HUDEP-2 (cell line): Measurements from ENCODE around the gene USF2.

Source experiments
- DNase-seq, 76 experiments: peaks; one replicate each; lab custom pipeline; 2025; ENCODE audit not compliant: unreplicated experiment in 76 of 76; lab: John Stamatoyannopoulos, UW

The USF2 gene

DNA sequence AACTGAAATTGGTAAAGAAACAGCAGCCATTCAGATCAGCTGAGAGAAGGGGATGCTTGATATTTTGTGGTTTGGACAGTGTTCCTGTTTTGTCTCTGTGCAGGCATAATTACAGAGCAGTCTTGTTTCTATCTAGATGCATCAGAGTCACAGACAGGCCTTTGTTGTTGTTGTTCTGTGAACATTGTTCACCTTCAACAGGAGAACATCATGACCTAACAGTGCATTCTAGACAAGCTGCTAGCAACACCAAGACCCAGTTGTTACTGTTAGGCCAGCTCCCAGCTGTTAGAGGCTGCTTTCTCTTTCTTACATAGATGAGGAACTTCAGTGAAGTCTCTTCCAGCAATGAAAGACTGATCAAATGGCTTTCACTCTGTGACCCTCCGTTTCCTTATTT lies 28.4 kb upstream of the USF2 start:
- no peak for DNase-seq

DNA sequence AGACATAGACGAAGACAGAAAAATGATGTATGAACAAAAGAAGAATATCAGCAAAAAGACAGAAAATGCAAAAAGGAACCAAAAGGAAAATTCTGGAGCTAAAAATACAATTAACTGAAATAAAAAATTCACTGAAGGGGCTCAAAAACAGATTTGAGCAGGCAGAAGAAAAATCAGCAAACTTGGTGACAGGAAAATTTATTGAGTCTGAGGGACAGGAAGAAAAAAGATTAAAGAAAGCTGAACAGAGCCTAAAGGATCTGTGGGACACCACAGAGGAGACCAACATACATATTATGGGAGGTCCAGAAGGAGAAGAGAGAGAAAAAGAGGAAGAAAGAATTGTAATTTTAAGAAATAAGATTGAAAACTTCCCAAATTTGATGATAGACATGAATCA lies 27.3 kb upstream of the USF2 start:
- no peak for DNase-seq

DNA sequence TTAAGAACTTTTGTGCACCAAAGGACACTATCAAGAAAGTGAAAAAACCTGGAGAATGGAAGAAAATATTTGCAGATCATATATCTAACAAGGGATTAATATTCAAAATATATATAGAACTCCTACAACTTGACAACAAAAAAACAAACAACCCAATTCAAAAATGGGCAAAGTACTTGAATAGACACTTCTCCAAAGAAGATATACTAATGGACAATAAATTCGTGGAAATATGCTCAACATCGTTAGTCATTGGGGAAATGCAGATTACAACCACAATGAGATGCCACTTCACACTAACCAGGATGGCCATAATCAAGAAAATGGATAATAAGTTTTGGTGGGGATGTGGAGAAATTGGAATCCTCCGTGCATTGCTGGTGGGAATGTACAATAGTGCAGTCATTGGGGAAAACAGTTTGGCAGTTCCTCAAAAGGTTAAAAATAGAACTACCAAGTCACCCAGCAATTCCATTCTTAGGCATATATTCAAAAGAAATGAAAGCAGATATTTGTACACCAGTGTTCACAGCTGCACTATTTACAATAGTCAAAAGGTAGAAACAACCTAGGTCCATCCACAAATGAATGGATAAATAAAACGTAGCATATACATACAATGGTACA lies 22.2 kb upstream of the USF2 start:
- DNase-seq, result no peak

DNA sequence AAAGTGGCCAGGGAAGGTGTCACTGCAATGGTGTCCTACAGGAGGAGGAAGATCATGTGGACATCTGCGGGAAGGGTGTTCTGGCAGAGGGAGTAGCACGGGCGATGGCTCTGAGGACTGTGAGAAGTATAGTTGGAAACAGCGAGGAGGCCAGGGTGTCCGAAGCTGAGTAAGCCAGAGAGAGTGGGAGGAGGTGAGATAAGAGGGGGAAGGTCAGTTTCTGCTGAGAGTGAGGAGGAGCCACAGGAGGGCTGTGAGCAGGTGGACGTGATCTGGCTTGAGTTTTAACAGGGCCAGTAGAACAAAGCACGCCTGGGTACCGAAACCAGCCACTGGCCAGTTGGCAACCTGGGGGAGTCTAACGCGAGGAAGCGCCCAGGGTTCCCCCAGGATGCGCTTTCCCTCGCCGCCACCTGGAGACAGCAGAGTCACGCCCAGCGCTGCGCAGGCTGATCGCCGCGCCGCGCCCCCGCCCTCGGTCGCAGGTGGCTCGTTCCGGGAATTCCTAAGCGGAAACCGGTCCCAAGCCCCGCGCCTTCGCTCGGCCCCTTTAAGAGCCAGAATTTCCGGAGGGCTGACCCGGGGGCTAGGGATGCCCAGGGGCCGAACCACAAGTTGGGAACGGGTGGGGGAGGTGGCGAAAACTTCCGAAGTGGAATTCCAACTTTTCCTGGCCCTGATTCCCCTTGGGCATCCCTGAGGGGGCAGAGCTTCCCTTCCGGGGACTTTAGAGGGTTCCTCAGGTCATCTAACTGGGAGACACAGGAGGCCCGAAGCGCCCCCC lies 21.0 kb upstream of the USF2 start:
- DNase-seq, result no peak

DNA sequence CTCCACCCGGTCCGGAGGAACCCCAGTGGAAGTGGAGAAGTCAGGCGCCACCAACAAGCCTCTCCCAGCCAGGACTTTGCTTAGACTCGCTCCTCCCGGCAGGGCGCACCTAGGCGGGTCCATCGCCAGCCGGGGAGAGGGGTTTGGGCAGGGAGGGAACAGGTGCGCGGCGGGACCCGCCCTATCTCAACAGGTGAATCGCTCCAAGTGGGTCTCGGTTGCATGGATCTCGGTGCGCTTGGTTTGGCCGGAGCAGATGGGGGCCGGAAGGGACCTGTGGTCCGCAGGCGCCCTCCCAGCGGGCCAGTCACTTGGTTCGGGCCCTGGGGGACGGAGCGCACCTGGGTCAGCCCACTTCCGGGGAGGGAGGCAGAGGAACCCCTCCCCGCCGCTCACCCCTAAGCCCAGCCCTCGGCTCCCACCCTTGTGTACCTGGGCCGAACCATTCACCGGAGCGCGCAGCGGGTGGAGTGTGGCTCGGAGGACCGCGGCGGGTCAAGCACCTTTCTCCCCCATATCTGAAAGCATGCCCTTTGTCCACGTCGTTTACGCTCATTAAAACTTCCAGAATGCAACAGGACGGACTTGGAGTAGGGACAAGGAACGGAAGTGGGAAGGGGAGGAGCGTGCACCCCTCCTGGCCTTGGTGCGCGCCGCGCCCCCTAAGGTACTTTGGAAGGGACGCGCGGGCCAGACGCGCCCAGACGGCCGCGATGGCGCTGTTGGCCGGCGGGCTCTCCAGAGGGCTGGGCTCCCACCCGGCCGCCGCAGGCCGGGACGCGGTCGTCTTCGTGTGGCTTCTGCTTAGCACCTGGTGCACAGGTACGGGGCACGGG lies 20.2 kb upstream of the USF2 start, which contains the start of gene LSR:
Gene LSR, plus strand, starts transcription at position 693 of the 836 bp plus-strand sequence. Its CDS starts 21 bp downstream, at position 714.
- no peak for DNase-seq

DNA sequence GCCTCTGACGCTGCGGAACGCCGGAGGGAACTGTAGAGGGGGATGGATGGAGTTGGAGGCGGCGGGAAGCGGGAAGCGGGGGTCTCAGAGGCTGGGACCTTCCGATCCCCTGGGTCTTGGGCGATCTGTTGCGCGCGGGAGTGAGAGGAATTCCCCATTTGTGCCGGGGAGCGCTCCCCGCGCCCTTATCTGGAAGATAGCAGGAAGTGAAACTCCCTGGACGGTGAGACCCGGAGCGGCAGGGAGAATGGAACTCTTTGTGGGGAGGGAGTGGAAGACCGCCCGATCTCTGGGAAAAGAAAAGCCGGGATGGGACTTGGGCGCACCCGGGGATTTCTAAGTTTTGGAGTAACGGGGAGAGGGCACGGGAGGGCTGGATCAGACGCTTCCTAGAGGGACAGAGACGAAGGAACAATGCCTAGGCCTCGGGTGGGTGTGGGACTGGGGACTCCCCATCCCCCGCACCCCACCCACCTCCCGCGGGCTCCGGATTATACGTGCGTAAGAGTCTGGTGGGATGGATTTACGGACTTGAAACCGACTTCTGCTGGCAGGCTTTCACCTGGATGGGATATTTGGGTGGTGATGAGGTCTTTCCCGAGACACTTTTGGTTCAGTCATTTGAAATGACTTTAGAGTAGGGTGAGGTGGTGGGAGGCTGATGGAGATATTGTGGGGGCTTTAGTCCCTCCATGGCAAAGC lies 19.5 kb upstream of the USF2 start:
- no peak for DNase-seq

DNA sequence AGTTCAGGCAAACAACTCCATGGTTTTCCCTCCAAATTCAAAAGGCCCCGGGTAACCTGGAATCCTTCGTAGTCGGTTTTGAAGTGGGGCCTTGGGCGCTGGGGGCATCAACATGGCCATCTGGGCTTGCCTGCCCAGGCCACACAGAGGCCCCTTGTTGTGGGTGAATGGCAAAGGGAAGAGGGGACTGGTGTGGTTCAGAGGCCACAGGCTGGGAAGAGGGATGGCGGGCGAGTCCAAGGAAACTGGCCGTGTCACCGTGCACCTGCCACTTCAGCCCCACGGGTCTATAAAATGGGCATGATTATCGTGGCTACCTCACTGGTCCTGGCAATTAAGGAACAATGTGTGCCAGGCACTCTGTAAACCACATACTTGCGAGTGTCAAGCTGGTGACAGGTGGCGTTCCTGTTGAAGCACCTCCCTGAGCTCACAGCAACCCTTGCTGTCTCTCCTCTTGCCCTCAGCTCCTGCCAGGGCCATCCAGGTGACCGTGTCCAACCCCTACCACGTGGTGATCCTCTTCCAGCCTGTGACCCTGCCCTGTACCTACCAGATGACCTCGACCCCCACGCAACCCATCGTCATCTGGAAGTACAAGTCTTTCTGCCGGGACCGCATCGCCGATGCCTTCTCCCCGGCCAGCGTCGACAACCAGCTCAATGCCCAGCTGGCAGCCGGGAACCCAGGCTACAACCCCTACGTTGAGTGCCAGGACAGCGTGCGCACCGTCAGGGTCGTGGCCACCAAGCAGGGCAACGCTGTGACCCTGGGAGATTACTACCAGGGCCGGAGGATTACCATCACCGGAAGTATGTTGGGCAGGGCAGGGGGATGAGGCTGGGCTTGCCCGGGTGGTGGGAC lies 18.7 kb upstream of the USF2 start:
- no peak for DNase-seq

DNA sequence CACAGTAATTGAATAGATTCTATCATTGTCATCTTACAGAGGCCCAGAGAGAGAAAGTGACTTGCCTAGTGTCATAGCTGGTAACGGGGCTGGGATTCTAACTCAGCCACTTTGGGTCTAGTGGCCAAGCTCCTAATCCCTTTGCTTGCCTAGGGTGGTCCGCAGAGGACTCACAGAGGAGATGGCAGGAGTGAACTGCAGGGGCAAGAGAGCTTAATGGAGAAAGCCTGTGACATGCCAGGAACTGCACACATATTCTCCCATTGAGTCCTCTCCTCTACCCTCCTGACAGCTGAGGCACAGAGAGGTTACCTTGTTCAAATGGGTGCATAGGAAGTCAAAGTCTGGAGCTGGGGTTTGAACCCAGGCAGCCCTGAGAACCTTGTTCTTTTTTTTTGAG lies 17.3 kb upstream of the USF2 start:
- DNase-seq, result no peak

DNA sequence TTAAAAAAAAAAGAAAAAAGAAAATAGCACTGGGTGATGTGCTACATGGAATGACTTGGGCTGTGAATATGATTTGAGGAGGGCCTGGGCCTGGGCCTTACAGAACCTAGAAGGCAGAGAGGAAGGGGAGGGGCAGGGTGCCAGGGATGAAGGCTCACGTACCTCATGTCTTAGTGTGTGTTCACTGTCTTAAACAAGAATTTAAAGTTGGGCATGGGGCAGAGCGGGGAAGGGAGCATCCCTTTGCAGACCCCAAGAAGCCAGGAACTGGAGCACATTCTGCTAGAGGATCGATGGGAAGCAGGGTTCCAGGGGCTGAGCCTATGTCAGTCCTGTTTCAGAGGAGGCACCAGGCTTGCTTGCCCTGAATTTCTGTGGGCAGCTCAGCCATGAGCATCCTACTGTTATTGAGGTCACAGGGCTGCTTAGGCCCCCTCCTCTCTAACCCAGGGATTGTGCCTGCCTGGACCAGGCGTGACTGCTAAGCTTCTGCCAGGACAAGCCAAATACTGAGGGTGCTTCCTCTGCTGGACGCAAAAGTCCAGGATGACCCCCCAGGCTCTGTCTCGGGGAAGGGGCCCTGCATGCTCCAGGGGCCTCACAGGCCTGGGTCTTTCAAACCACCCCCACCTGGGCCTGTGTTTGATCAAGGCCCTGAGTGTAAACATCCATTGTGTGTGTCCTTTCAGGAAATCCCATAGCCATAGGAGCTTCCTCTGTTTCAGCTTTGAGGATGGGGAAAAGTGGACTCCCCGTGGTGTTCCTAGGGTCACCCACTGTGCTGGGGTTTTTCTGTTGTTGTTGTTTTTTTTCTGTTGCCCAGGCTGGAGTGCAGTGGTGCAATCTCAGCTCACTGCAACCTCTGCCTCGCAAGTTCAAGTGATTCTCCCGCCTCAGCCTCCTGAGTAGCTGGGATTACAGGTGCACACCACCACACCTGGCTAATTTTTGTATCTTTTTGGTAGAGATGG lies 15.2 kb upstream of the USF2 start:
- no peak for DNase-seq

DNA sequence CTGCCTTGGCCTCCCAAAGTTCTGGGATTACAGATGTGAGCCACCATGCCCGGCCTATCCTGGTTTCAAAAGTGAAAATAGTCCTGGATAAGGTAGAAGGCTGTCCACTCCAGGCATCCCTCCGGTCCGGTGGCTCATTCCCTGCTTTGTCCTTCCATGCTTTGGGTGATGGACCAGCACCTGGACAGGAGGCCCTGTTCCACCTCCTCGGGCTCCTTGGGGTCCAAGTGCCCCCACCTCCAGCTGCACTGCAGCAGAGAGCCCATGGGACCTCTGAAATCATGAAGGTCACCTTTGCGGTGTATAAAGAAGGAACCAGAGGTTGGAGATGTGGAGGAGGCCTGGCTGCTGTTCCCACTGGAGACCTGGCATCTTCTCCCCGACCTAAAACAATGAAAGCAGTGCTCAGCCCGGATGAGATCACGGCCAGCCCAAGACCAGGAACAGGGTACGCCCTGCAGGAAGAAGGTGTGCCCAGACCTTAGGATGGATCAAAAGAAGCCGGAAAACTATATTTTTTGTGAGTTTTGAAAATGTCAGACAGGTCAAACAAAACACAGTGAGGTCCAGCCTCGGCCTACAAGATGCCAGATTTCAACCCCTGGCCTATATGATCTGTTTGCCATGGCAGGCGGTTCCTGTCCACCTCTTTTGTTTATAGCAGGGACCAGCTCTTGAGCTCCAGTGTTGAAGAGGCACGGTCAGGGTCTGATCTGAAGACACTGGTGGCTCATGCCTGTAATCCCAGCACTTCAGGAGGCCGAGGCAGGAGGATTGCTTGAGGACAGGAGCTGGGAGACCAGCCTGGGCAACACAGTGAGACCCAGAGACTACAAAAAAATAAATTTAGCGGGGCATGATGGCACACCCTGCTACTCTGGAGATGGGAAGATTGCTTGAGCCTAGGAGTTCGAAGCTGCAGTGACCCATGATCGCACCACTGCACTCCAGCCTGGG lies 14.1 kb upstream of the USF2 start:
- no peak for DNase-seq

DNA sequence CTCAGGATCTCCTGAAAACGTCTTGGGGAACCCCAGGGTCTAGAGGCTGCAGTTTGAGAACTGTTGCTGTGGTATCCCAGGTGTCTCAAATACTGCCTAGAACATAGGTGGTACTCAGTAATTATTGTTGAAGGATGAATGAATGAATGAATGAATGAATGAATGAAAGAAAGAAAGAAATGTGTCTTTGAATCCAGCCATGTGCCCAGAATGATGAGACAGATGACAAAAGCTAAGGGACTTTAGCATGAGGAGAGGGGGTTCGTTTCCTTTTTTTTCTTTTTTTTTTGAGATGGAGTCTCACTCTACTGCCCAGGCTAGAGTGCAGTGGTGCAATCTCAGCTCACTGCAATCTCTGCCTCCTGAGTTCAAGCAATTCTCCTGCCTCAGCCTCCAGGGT lies 12.2 kb upstream of the USF2 start:
- DNase-seq, result no peak

DNA sequence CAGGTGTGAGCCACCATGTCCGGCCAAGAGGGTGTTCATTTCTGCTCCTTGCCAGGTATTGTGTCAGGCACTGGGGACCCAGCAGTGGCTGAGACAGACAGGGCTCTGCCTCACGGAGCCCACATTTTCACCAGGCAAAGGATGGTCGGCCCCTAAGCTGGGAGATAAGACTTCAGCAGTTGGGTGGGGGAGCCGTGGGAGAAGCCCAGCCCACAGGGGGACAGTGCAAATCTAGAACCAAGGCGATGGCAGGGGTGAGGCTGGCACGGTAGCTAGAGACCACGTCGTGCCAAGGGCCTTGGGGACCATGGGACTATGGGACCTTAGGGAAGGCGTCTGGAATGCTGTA lies 11.7 kb upstream of the USF2 start:
- no peak for DNase-seq

DNA sequence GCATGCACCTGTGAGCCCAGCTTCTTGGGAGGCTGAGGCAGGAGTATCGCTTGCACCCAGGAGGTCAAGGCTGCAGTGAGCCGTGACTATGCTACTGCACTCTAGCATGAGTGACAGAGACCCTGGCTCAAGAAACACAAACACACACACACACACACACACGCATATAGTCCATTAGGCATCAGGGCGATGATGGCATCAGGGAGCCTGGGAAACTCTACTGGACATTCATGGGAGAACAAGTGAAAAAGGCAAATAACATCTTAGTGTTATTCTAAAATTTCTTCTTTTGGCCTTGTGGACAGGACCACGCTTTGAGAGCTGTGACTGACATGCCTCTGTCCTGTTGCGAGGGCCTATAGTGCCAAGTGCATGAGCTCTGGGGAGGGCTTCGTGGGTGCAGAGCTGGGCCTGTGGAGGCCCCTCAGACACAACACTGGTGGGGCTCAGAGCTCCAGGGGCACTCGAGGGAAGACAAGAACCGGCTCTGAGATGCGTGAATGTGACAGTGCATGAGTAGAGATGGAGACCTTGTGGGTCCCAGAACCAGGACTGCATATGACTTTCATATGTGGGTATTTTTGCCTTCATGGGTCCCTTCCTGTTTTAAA lies 8.0 kb upstream of the USF2 start:
- no peak for DNase-seq

DNA sequence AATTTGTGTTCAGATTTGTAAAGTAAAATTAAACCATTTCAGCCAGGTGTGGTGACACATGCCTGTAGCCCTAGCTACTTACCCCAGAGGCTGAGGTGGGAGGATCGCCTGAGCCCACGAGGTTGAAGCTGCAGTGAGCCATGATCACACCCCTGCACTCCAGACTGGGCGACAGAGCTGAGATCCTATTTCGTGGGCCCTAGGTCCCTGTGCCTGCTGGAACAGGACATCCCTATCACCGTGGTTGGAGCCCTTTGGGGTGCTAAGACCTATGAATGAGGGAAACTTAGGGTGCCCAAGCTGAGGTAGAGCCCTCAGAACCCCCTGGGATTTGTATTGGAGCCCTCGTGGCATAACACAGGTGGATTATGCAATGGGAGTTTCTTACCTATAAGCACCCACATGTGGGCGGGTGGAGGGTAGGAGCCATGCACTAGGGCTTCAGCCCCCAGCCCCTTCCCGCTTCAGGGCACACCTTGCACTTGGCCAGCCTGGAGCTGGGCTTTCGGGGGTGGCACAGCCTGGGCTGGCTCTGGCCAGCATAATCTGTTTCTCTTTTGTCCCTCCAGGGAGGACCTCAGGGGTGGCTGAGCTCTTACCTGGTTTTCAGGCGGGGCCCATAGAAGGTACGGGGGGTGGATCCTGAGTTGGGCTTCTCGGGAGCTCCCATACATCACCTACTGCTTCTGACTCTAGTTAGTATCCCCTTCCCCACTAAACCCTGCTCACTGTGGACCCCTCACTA lies 7.2 kb upstream of the USF2 start:
- DNase-seq, result no peak

DNA sequence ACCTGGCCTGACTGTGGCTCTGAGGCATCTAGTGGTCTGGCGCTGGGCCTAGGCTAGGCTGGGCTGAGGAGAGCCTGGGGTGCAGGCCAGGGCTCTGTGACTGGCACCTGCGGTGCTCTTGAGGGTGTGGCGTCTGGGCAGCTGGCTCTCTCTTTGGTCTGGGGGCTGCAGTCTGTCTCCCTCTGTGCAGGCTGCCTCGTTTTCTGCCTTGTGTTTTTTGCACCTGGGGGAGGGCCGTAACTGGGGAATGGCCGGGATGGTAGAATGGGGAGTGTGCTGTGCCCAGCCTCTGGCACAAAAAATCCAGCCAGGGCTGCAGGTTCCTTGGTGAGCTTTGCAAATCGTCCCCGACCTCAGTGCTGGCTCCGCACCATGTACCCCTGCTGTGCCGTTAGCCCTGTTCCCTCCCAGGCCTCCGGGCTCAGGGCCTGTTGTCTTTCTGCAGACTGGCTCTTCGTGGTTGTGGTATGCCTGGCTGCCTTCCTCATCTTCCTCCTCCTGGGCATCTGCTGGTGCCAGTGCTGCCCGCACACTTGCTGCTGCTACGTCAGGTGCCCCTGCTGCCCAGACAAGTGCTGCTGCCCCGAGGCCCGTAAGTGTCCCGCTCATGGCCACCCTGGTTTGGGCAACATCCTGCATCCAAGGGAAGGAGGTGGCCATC lies 6.5 kb upstream of the USF2 start:
- no peak for DNase-seq
